Measurements from ENCODE around the gene SLC1A2. TPM values are rescaled to one million over a fixed set of nuclear protein-coding genes. Genes with fewer than 3 reads are reported as not detected.

Gene SLC1A2
- total and polyA plus RNA-seq, 2 of the 4 experiments (the other 2 are of a cell fraction): 0.15 to 0.54 TPM

- no peak overlapping the region for H4K91ac ChIP-seq (ENCODE audit: insufficient read depth, low read depth, low read length)
- H3K9me3 ChIP-seq (ENCODE audit: control insufficient read depth, insufficient read depth, low read length): no peaks in the 10 kb centered on the region
- H4K8ac ChIP-seq (ENCODE audit: low read depth in 2 of 2, low read length in 2 of 2): no peak overlapping the region
- in situ Hi-C loops (cut with MboI; ENCODE audit: low sequenced_read_pairs): loop anchor here (10.0 kb wide), 1 partner anchor 58 kb away; no protein-coding TSS in a partner anchor
- DNase-seq (no peak), ATAC-seq (ENCODE audit: low read depth) (no peak)
- H2BK5ac ChIP-seq (ENCODE audit: low read depth, low read length, poor library complexity, severe bottlenecking): no peak overlapping the region
- H3K4me1 ChIP-seq (ENCODE audit: control insufficient read depth, insufficient read depth, low read length): peaks cover 14% of the 10 kb centered on the region
- H4K5ac ChIP-seq (ENCODE audit: low read depth, low read length): no peak overlapping the region
- dilution Hi-C loops (cut with HindIII; ENCODE audit: low sequenced_read_pairs, unreplicated experiment): no loop called here
- peaks cover 7% of the 10 kb centered on the region; the same call in 1 of the 2 replicates for H3K9me1 ChIP-seq (ENCODE audit: insufficient read depth, low read length)
- TF ChIP-seq CTCF (conservative IDR thresholded peaks at IDR 0.05; ENCODE audit: low read depth, low read length) (no peak), USF2 (IDR thresholded peaks at IDR 0.05; ENCODE audit: low read depth, low read length) (no peak), RAD21 (IDR thresholded peaks at IDR 0.05; ENCODE audit: low read length) (no peak), MAFK (IDR thresholded peaks at IDR 0.05; ENCODE audit: low read depth, low read length) (no peak), CHD1 (IDR thresholded peaks at IDR 0.05; ENCODE audit: low read depth, low read length) (no peak), CEBPB (IDR thresholded peaks at IDR 0.05; ENCODE audit: low read depth, low read length) (no peak), RFX5 (IDR thresholded peaks at IDR 0.05; ENCODE audit: low read depth, low read length) (no peak), ELK1 (IDR thresholded peaks at IDR 0.05; ENCODE audit: borderline replicate concordance, low read depth, low read length) (no peak), BHLHE40 (IDR thresholded peaks at IDR 0.05; ENCODE audit: low read depth, low read length) (no peak), RCOR1 (IDR thresholded peaks at IDR 0.05; ENCODE audit: insufficient replicate concordance, low read length) (no peak), POLR2A (IDR thresholded peaks at IDR 0.05; ENCODE audit: low read depth, low read length) (no peak), SMC3 (IDR thresholded peaks at IDR 0.05; ENCODE audit: low read depth, low read length) (no peak), MAZ (IDR thresholded peaks at IDR 0.05; ENCODE audit: borderline replicate concordance, low read depth, low read length) (no peak), MXI1 (IDR thresholded peaks at IDR 0.05; ENCODE audit: borderline replicate concordance, low read depth, low read length) (no peak), FOS (IDR thresholded peaks at IDR 0.05; ENCODE audit: low read depth, low read length) (no peak), NFE2L2 (IDR thresholded peaks at IDR 0.05; ENCODE audit: low read depth, low read length) (no peak)
- no peak overlapping the region for H3K18ac ChIP-seq (ENCODE audit: low read depth, low read length)
- ChIA-PET CTCF (interaction anchor here (1.0 kb wide), 2 partner anchors 11 to 18 kb away, joined by 4 to 5 read pairs; no protein-coding TSS in a partner anchor), POLR2A (ENCODE audit: unreplicated experiment) (no interaction called here)
- no peak overlapping the region for H2AK5ac ChIP-seq (ENCODE audit: low read depth, low read length)
- H3K9ac ChIP-seq (ENCODE audit: low read depth, low read length): no peak overlapping the region
- WGBS, 2 experiments (ENCODE audit: extremely low coverage in 2 of 2, insufficient read length in 1 of 2): no CpG with 5 or more reads among the region's 2 CpGs
- no peak overlapping the region for H2AK9ac ChIP-seq (replicated peaks; ENCODE audit: low read depth, low read length, poor library complexity)
- intact Hi-C loops (cut with micrococcal nuclease): no loop called here
- H3K4me2 ChIP-seq (ENCODE audit: low read depth, low read length): no peak overlapping the region
- H2AFZ ChIP-seq (replicated peaks; ENCODE audit: low read length, poor library complexity): no peak overlapping the region
- no peak overlapping the region for H3K23ac ChIP-seq (ENCODE audit: low read depth, low read length)
- H2BK20ac ChIP-seq (ENCODE audit: low read depth, low read length): no peak overlapping the region
- H3K27me3 ChIP-seq (ENCODE audit: control insufficient read depth, insufficient read depth, low read length): no peaks in the 10 kb centered on the region
- no peak overlapping the region for H2BK15ac ChIP-seq (ENCODE audit: low read depth, low read length)
- BruUV-seq (replicated peaks): no TSS peak
- no peak overlapping the region for H3K14ac ChIP-seq (replicated peaks; ENCODE audit: low read depth, low read length)
- no peaks in the 10 kb centered on the region; the same call in 1 of the 2 replicates for H3K36me3 ChIP-seq (ENCODE audit: control insufficient read depth, insufficient read depth, low read length)
- no peak overlapping the region for H3K4me3 ChIP-seq (ENCODE audit: insufficient read depth, low read depth, low read length)
- no peak overlapping the region for H3K56ac ChIP-seq (ENCODE audit: extremely low read depth, insufficient read depth, low read length)
- no peak overlapping the region for H3K27ac ChIP-seq (ENCODE audit: insufficient read depth, low read length)
- no peak overlapping the region for H2BK120ac ChIP-seq (ENCODE audit: low read depth, low read length)
- no peaks in the 10 kb centered on the region for H3K79me1 ChIP-seq (ENCODE audit: low read depth in 1 of 2, low read length in 2 of 2)
- no peak overlapping the region for H3K4ac ChIP-seq (ENCODE audit: low read depth, low read length)
- H4K20me1 ChIP-seq (ENCODE audit: insufficient read depth, low read length): no peaks in the 10 kb centered on the region
Observed at GRCh38 chr11:35257281-35257680, 162.1 kb downstream of the SLC1A2 start.

Data from IMR-90 (cell line).